Measurements from ENCODE around the gene SNHG17. TPM values are rescaled to one million over a fixed set of nuclear protein-coding genes. Genes with fewer than 3 reads are reported as not detected.

SNHG17 gene
- total RNA-seq, 4 donors from 2014 or later = 45.6 to 72.5 (median 57.9) TPM

- Histone ChIP-seq H3K36me3 (peaks cover 27% of the 10 kb centered on the region), H3K4me3 (no peak overlapping the region), H3K4me1 (no peaks in the 10 kb centered on the region), H3K27me3 (no peaks in the 10 kb centered on the region), H3K27ac (no peak overlapping the region), H3K9me3 (no peaks in the 10 kb centered on the region)
- TF ChIP-seq POLR2A (IDR thresholded peaks at IDR 0.05) = no peak
- no peak for TF ChIP-seq POLR2AphosphoS5 (IDR thresholded peaks at IDR 0.05)
- TF ChIP-seq, protein P1, sequence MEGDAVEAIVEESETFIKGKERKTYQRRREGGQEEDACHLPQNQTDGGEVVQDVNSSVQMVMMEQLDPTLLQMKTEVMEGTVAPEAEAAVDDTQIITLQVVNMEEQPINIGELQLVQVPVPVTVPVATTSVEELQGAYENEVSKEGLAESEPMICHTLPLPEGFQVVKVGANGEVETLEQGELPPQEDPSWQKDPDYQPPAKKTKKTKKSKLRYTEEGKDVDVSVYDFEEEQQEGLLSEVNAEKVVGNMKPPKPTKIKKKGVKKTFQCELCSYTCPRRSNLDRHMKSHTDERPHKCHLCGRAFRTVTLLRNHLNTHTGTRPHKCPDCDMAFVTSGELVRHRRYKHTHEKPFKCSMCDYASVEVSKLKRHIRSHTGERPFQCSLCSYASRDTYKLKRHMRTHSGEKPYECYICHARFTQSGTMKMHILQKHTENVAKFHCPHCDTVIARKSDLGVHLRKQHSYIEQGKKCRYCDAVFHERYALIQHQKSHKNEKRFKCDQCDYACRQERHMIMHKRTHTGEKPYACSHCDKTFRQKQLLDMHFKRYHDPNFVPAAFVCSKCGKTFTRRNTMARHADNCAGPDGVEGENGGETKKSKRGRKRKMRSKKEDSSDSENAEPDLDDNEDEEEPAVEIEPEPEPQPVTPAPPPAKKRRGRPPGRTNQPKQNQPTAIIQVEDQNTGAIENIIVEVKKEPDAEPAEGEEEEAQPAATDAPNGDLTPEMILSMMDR (IDR thresholded peaks at IDR 0.05) = no peak
- TF ChIP-seq EP300 (IDR thresholded peaks at IDR 0.05) = no peak
- DNase-seq (ENCODE audit: low spot score in 2 of 2) = no peak
- 82% methylated on average over 19 of the region's 19 CpGs for WGBS
These were observed 17.9 kb upstream of the SNHG17 start for GRCh38 chr20:38452880-38453624.

GRCh38 chr20:38450412-38450975, 15.4 kb upstream of the SNHG17 start:
- Histone ChIP-seq H3K4me3 (no peak overlapping the region), H3K27ac (no peak overlapping the region), H3K27me3 (no peaks in the 10 kb centered on the region), H3K9me3 (no peaks in the 10 kb centered on the region), H3K36me3 (peaks cover 27% of the 10 kb centered on the region), H3K4me1 (peaks cover 14% of the 10 kb centered on the region)
- 94% methylated on average over 7 of the region's 7 CpGs for WGBS
- TF ChIP-seq, protein P1 (IDR thresholded peaks at IDR 0.05) = no peak
- TF ChIP-seq EP300 (IDR thresholded peaks at IDR 0.05) (no peak), POLR2AphosphoS5 (IDR thresholded peaks at IDR 0.05) (no peak), POLR2A (IDR thresholded peaks at IDR 0.05) (no peak)
- DNase-seq (ENCODE audit: low spot score in 2 of 2) = no peak

- H3K27ac ChIP-seq = no peak overlapping the region
These were observed 13.9 kb upstream of the SNHG17 start for GRCh38 chr20:38449046-38449445.

GRCh38 chr20:38447931-38448675, 13.0 kb upstream of the SNHG17 start:
- Histone ChIP-seq H3K27ac (no peak overlapping the region), H3K4me3 (no peak overlapping the region), H3K4me1 (peaks cover 14% of the 10 kb centered on the region), H3K27me3 (no peaks in the 10 kb centered on the region), H3K36me3 (peaks cover 27% of the 10 kb centered on the region), H3K9me3 (no peaks in the 10 kb centered on the region)
- WGBS = 87% methylated on average over 10 of the region's 10 CpGs
- TF ChIP-seq POLR2AphosphoS5 (IDR thresholded peaks at IDR 0.05) (no peak), EP300 (IDR thresholded peaks at IDR 0.05) (no peak), POLR2A (IDR thresholded peaks at IDR 0.05) (no peak)
- TF ChIP-seq, protein P1 (IDR thresholded peaks at IDR 0.05) = no peak
- no peak for DNase-seq (ENCODE audit: low spot score in 2 of 2)

More at GRCh38 chr20:38449046-38449445, 13.9 kb upstream of the SNHG17 start:
- Histone ChIP-seq H3K27me3 (no peaks in the 10 kb centered on the region), H3K4me1 (peaks cover 14% of the 10 kb centered on the region), H3K36me3 (peaks cover 27% of the 10 kb centered on the region), H3K9me3 (no peaks in the 10 kb centered on the region), H3K4me3 (no peak overlapping the region)
- DNase-seq (ENCODE audit: low spot score in 2 of 2) = no peak
- 77% methylated on average over 3 of the region's 3 CpGs for WGBS
- no peak for TF ChIP-seq EP300 (IDR thresholded peaks at IDR 0.05)
- TF ChIP-seq, protein P1 (IDR thresholded peaks at IDR 0.05) = no peak
- no peak for TF ChIP-seq POLR2AphosphoS5 (IDR thresholded peaks at IDR 0.05)
- TF ChIP-seq POLR2A (IDR thresholded peaks at IDR 0.05) = no peak

- no peaks in the 10 kb centered on the region for H3K27me3 ChIP-seq
- peaks cover 27% of the 10 kb centered on the region for H3K36me3 ChIP-seq
- WGBS = 46% methylated on average over 12 of the region's 12 CpGs
- H3K4me1 ChIP-seq = peaks cover 14% of the 10 kb centered on the region
- H3K4me3 ChIP-seq = peak overlapping the region; percentile 83
- no peak for TF ChIP-seq POLR2A (IDR thresholded peaks at IDR 0.05)
- TF ChIP-seq EP300 (IDR thresholded peaks at IDR 0.05) = no peak
- TF ChIP-seq POLR2AphosphoS5 (IDR thresholded peaks at IDR 0.05) = no peak
- TF ChIP-seq, protein P1 (IDR thresholded peaks at IDR 0.05) = no peak
- no peaks in the 10 kb centered on the region for H3K9me3 ChIP-seq
- no peak for DNase-seq (ENCODE audit: low spot score in 2 of 2)
- H3K27ac ChIP-seq = no peak overlapping the region
These were observed 12.1 kb upstream of the SNHG17 start for GRCh38 chr20:38447251-38447661.
